Small intestine (tissue), 7 donors: ENCODE results near the gene MORC3. TPM values are rescaled to one million over a fixed set of nuclear protein-coding genes. Genes with fewer than 3 reads are reported as not detected.
"Not testable (repeated sequence)": the region's sequence is repeated elsewhere in the genome, so short reads cannot be mapped to it uniquely, and the experiment has no call there.

Experiments
- DNase-seq, 2 donors: peaks; one replicate each; pipeline versions ENCODE4 v3.0.0 to v3.0.0-alpha.2; 2013
- FAIRE-seq: peaks from 2 replicates; lab custom pipeline; 2012; peaks lifted over from hg19 to GRCh38; lab: Jason Lieb, UNC
- H3K27ac ChIP-seq, 3 donors: one replicate each; pipeline ENCODE4 v1.5.1; 2013; ENCODE audit warnings: low read length in 2 of 3, mild to moderate bottlenecking in 2 of 3, control low read depth in 1 of 3, inconsistent platforms in 1 of 3, low read depth in 1 of 3, moderate library complexity in 1 of 3
- H3K27me3 ChIP-seq, 3 donors: one replicate each; pipeline ENCODE4 v1.6.1; 2013; ENCODE audit warnings: low read length in 3 of 3, inconsistent platforms in 1 of 3; ENCODE audit not compliant: control insufficient read depth in 3 of 3, insufficient read depth in 3 of 3
- H3K36me3 ChIP-seq, 3 donors: one replicate each; pipeline ENCODE4 v1.6.1; 2013; ENCODE audit warnings: low read length in 3 of 3, inconsistent platforms in 1 of 3, low read depth in 1 of 3, mild to moderate bottlenecking in 1 of 3, moderate library complexity in 1 of 3; ENCODE audit not compliant: control insufficient read depth in 3 of 3, insufficient read depth in 2 of 3
- H3K4me1 ChIP-seq, 3 donors: one replicate each; pipeline ENCODE4 v1.6.1; 2013; ENCODE audit warnings: low read length in 2 of 3, inconsistent platforms in 1 of 3, low read depth in 1 of 3, mild to moderate bottlenecking in 1 of 3, moderate library complexity in 1 of 3; ENCODE audit not compliant: control insufficient read depth in 3 of 3, insufficient read depth in 2 of 3
- H3K4me3 ChIP-seq, 3 donors: one replicate each; pipeline ENCODE4 v1.5.1; 2013; ENCODE audit warnings: low read length in 3 of 3, control low read depth in 1 of 3, inconsistent platforms in 1 of 3, low read depth in 1 of 3, mild to moderate bottlenecking in 1 of 3, moderate library complexity in 1 of 3
- H3K9me3 ChIP-seq, 2 donors: one replicate each; pipeline ENCODE4 v1.6.1; 2013; ENCODE audit warnings: low read depth in 1 of 2, low read length in 1 of 2; ENCODE audit not compliant: control insufficient read depth in 2 of 2, insufficient read depth in 1 of 2
- WGBS, 3 donors: extraction: QIAGEN DNeasy Blood & Tissue Kit; methylation state at CpG; one replicate each; pipeline ENCODE4 v1.1.7; 2013; 5-methylcytosine and 5-hydroxymethylcytosine counted together
- polyA plus RNA-seq, 4 donors: library from polyadenylated mRNA; stranded (reverse) in 3 of 4; unstranded in 1 of 4; fragments of 200-250 nt in 3 of 4; fragments of 120-200 nt in 1 of 4; gene quantifications; one replicate each; pipeline versions ENCODE4 v1.2.1 to v1.2.3, GENCODE V29; 2013
- donor health status: healthy with polysubstance abuse.
- donor health status: control.
- donor health status: control.
- donor health status: Bipolar disorder and iron deficiency.
- donor health status: healthy.

The MORC3 gene
- polyA plus RNA-seq, 4 donors: 8.6 to 27.5 (median 10.4) TPM

DNA sequence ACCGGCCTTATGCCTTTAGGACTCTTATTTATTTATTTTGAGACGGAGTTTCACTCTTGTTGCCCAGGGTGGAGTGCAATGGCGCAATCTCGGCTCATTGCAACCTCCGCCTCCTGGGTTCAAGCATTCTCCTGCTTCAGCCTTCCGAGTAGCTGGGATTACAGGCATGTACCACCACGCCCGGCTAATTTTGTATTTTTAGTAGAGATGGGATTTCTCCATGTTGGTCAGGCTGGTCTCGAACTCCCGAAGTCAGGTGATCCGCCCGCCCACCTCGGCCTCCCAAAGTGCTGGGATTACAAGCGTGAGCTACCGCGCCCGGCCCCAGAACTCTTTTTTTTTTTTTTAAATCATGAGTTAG, 611 bp upstream of the MORC3 start:
- 28 to 47% (median 35%) methylated on average over 17 of the region's 17 CpGs for WGBS, 3 donors
- not testable (repeated sequence) for FAIRE-seq
- peak overlapping the region; percentile 91 to 98 (median 92) for H3K27ac ChIP-seq

DNA sequence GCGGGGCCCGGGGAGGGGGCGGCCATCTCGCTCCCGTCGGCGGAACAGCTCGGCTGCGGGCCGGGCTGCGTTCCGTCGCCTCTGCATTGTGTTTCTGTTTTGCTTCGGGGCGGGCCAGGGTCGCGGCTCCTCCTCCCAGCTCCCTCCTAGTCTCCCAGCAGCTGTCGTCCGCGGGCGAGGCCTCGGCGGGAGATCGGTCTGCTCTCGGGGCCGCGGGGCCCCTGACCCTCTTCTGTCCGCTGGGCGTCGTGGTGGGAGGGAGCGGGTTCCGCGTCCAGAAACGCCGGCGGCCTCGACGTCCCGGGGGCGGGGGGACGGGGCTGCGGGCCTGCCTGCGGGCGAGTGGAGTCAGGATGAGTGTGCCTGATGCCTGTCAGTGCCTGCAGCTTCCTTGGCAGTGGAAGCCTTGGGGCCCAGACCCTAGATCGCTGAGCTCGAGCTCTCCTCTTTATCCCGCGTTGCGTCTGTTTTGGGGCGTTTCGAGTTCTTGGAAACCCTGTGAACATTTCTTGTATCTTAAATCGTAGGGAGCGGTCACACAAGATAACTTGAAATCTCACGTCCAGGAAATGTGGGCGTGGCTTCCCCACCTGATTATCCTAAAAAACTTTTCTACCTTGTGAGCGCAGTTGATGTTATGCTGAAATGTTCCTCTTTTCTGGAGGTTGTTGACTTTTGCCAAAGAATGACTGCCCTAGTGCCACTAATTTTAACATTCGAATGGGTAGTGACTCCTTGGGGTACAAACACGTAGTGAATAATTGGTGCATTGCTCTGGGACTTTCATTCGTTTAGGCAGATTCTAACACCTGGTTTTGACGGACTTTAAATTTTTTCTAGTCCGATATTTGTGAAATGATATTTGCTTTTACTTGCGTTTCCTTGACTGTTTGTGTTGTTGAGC, 676 bp downstream of the MORC3 start:
- Histone ChIP-seq H3K27ac (peak overlapping the region; percentile 90 to 98 (median 92)), H3K27me3 (no peaks in the 10 kb centered on the region), H3K9me3 (no peaks in the 10 kb centered on the region), H3K4me1 (peaks cover 0 to 12% (median 5%) of the 10 kb centered on the region in 3 donors), H3K4me3 (peak overlapping the region; percentile 71 to 92 (median 75)), H3K36me3 (peaks cover 0 to 15% (median 4%) of the 10 kb centered on the region in 3 donors)
- 0 to 1% (median 1%) methylated on average over 54 to 62 of the region's 62 CpGs for WGBS, 3 donors
- no peak for FAIRE-seq
- peak; percentile 70 to 83 for DNase-seq

More for the DNA sequence above, 611 bp upstream of the MORC3 start:
- not testable (repeated sequence) for H3K36me3 ChIP-seq, DNase-seq, H3K9me3 ChIP-seq, H3K27me3 ChIP-seq
- Histone ChIP-seq H3K4me3 (peak overlapping the region in 2 of 3 donors; percentile 71 to 75), H3K4me1 (peaks cover 0 to 12% (median 0%) of the 10 kb centered on the region in 3 donors)

DNA sequence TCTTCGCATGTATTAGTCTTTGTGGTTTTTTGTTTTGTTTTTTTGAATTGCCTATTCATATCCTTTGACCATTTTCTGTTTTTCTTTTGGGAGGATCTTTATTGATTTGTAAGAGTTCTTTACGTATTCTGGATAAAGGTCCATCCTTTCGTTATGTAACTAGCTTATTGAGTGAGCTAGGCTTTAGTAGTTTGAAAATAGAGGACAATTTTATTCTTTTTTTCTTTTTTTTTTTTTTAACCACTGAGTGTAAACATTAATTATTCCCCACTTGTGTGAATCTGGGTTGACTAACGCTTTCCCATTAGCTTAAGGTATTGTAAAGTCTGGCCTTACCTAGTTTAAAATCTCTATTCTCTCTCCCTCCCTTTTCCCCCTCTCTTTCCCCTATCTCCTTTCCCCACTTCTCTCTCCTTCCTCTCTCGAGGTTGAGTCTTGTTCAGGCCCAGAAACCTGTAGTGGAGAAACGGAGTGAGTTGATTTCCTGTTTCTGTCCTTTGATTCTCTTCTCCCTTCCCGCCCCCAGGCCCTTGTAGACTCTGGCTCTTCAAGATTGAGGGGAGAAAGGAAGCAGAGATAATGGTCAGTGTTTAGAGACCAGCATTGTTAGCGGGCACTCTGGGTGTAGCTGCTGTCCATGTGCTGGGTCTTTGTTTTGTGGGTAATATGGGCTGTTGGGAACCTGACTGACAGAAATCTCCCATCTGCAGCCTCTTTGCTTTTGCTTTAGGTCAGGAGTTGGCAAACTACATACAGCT, 1.5 kb downstream of the MORC3 start:
- Histone ChIP-seq H3K27ac (peak overlapping the region; percentile 64 to 92 (median 89)), H3K27me3 (no peaks in the 10 kb centered on the region), H3K36me3 (peaks cover 0 to 15% (median 4%) of the 10 kb centered on the region in 3 donors), H3K4me1 (peaks cover 0 to 12% (median 5%) of the 10 kb centered on the region in 3 donors), H3K4me3 (peak overlapping the region; percentile 14 to 75 (median 71)), H3K9me3 (no peaks in the 10 kb centered on the region)
- no peak for FAIRE-seq
- DNase-seq: peak; percentile 33 to 47
- WGBS, 3 donors: 5 to 7% (median 6%) methylated on average over 8 of the region's 8 CpGs

GRCh38 chr21:36322083-36322424, 2.1 kb downstream of the MORC3 start:
- H3K9me3 ChIP-seq: no peaks in the 10 kb centered on the region
- peak overlapping the region; percentile 64 to 92 (median 89) for H3K27ac ChIP-seq
- H3K27me3 ChIP-seq: no peaks in the 10 kb centered on the region
- peaks cover 0 to 15% (median 4%) of the 10 kb centered on the region in 3 donors for H3K36me3 ChIP-seq
- FAIRE-seq (no peak), DNase-seq (no peak)
- WGBS, 3 donors: 25 to 48% (median 46%) methylated on average over 2 of the region's 2 CpGs
- peak overlapping the region in 2 of 3 donors; percentile 39 to 71 for H3K4me3 ChIP-seq
- peaks cover 0 to 12% (median 5%) of the 10 kb centered on the region in 3 donors for H3K4me1 ChIP-seq

GRCh38 chr21:36323032-36323431, 3.0 kb downstream of the MORC3 start:
- H3K4me1 ChIP-seq: peaks cover 0 to 17% (median 8%) of the 10 kb centered on the region in 3 donors

DNA sequence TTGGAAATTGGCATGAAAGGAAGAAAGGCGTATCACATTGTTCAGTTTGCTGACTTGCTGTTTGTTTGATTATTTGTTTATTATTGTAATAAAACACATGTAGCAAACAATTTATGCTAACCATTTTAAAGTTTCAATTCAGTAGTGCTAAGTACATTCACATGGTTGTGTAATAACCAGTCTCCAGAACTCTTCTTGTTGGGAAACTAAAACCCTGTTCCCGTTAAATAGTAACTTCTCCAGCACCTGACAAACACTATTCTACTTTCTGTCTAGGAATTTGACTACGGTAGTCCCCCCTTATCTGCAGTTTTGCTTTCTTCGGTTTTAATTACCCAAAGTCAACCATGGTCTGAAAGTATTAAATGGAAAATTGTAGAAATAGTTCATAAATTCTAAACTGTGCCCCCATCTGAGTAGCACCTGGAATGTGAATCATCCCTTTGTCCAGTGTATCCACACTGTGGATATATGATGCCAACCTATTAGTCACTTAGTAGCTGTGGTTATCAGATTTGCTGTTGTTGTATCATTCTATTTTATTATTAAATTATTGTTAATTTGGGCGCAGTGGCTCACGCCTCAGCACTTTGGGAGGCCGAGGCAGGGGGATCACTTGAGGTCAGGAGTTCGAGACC, 5.5 kb downstream of the MORC3 start:
- WGBS, 3 donors: 80 to 86% (median 85%) methylated on average over 8 of the region's 8 CpGs
- H3K27ac ChIP-seq: peak overlapping the region in 1 of 3 donors; percentile 44
- FAIRE-seq: no peak

More at GRCh38 chr21:36323032-36323431, 3.0 kb downstream of the MORC3 start:
- Histone ChIP-seq H3K4me3 (no peak overlapping the region), H3K27me3 (no peaks in the 10 kb centered on the region), H3K27ac (no peak overlapping the region), H3K36me3 (peaks cover 0 to 15% (median 4%) of the 10 kb centered on the region in 3 donors), H3K9me3 (no peaks in the 10 kb centered on the region)
- DNase-seq: no peak
- FAIRE-seq: no peak
- WGBS, 3 donors: 27 to 44% (median 36%) methylated on average over 3 of the region's 3 CpGs

DNA sequence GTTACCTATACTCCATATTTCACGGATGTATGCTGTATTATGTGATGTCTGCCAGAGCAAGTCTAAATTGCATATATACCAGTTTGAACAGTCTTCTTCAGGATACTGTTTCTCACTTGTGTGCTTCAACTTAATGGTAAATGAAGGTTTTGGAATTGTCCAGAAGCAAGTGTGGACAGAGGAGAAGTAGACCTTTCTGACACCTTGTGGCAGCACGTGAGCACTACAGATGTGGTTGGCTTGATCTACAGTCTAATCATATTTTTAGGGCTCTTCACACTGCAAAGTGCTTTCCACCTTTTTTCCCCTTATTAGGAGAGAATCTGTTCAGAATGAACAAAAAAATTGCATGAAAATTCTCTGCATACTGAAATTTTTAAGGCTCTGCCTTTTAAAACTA, 10.9 kb downstream of the MORC3 start:
- Histone ChIP-seq H3K4me3 (no peak overlapping the region), H3K4me1 (peaks cover 0 to 7% (median 3%) of the 10 kb centered on the region in 3 donors), H3K27me3 (no peaks in the 10 kb centered on the region), H3K27ac (no peak overlapping the region), H3K9me3 (no peaks in the 10 kb centered on the region), H3K36me3 (peaks cover 0 to 25% (median 2%) of the 10 kb centered on the region in 3 donors)
- DNase-seq (peak; percentile 64), FAIRE-seq (no peak)
- 31 to 46% (median 32%) methylated on average over 2 of the region's 2 CpGs for WGBS, 3 donors

More for the DNA sequence above, 5.5 kb downstream of the MORC3 start:
- Histone ChIP-seq H3K9me3 (no peaks in the 10 kb centered on the region), H3K4me1 (peaks cover 0 to 19% (median 8%) of the 10 kb centered on the region in 3 donors), H3K4me3 (no peak overlapping the region), H3K36me3 (peaks cover 0 to 24% (median 4%) of the 10 kb centered on the region in 3 donors), H3K27me3 (no peaks in the 10 kb centered on the region)
- DNase-seq: peak in 1 of 2 donors; percentile 44

- WGBS, 3 donors: 89 to 98% (median 92%) methylated on average over 3 of the region's 3 CpGs
- no peaks in the 10 kb centered on the region for H3K9me3 ChIP-seq
- H3K36me3 ChIP-seq: peaks cover 0 to 35% (median 12%) of the 10 kb centered on the region in 3 donors
- no peak for DNase-seq
- no peaks in the 10 kb centered on the region for H3K4me1 ChIP-seq
- H3K27me3 ChIP-seq: no peaks in the 10 kb centered on the region
- no peak for FAIRE-seq
- H3K27ac ChIP-seq: no peak overlapping the region
- no peak overlapping the region for H3K4me3 ChIP-seq
Observed at GRCh38 chr21:36337099-36337509, 17.1 kb downstream of the MORC3 start.
